C4-2B (cell line): ENCODE data around the gene TOM1L2.

Experiments
- CTCF ChIP-seq: fragments of 450-650 bp; conservative IDR thresholded peaks from 2 replicates; pipeline ENCODE4 v1.5.1; 2017; ENCODE audit warnings: mild to moderate bottlenecking
- ZFX ChIP-seq: fragments of 450-650 bp; IDR thresholded peaks from 2 replicates; pipeline ENCODE4 v1.6.1; 2017

- TF ChIP-seq CTCF (no peak), ZFX (no peak)
Observed at GRCh38 chr17:17811381-17812210, 160.6 kb downstream of the TOM1L2 start.
